Articular chondrocyte of knee joint (primary cell): ENCODE results near the gene VPS41. TPM values are rescaled to one million over a fixed set of nuclear protein-coding genes. Genes with fewer than 3 reads are reported as not detected.

Source experiments
- total RNA-seq: library from RNA; depleted of rRNA; stranded (reverse); fragments of >200 nt; gene quantifications from 2 replicates; pipeline ENCODE4 v1.2.3, GENCODE V29; 2012

The VPS41 gene
- 73.3 and 88.2 TPM in 2 replicates for total RNA-seq

DNA sequence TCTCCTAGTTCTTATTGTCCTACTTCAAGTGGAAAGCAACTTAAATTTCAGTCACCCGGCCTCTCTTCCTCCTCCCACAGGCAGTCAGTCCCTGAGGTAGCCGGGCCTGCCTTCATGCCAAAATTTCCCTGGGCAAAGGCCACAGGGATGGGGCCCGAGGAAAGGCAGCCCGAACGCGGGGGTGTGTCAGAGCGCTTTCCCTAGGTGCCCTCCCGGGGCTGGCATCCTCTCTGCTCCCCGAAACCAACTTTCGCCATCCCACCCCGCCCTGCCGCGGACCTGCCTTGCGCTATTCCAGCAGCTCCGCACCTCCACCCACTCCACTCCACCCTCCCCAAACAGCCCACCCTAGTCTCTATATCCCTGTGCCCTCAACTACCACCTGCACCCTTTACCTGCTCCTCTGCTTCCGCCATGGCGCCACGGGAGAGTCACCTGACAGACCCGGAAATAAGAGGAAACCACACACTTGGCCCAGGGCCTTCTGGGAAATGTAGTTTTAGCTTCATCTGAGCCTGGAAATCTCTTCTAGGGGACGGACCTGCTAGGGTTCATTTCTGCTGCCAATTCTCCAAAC, at the start of gene VPS41:
VPS41 (minus strand) TSS at position 433 of the 577 bp plus-strand sequence; CDS start at position 416, 17 bp downstream.

Other genes with a start within 250 kb of the VPS41 start
- gene POU6F2, start 68.7 kb upstream of the VPS41 start, total RNA-seq: 0.11 TPM in 1 of 2 replicates, not detected in the other